Activated CD8-positive, alpha-beta memory T cell treated with anti-CD3 and anti-CD28 coated beads, Interleukin-2, amount 50 U/mL, for 4 hours (primary cell): ENCODE data around the gene TPCN2.
"Not testable (repeated sequence)": the region's sequence is repeated elsewhere in the genome, so short reads cannot be mapped to it uniquely, and the experiment has no call there.

Experiments used
- DNase-seq: peaks from one replicate; pipeline ENCODE4 v3.0.0-alpha.2; 2020

TPCN2 gene

GRCh38 chr11:69076129-69076791 is 27.5 kb downstream of the TPCN2 start:
- DNase-seq = no peak

GRCh38 chr11:69076977-69077376 is 28.2 kb downstream of the TPCN2 start:
- not testable (repeated sequence) for DNase-seq

GRCh38 chr11:69078508-69078907 is 29.8 kb downstream of the TPCN2 start:
- DNase-seq = no peak

- DNase-seq = no peak
Measured at GRCh38 chr11:69078930-69079605, 30.3 kb downstream of the TPCN2 start.

- DNase-seq = no peak
Measured at GRCh38 chr11:69079661-69080256, 31.0 kb downstream of the TPCN2 start.

- DNase-seq = no peak
Measured at GRCh38 chr11:69080257-69080995, 31.7 kb downstream of the TPCN2 start.

- DNase-seq = no peak
Measured at GRCh38 chr11:69081180-69081579, 32.4 kb downstream of the TPCN2 start.

GRCh38 chr11:69083531-69084247 is 35.0 kb downstream of the TPCN2 start:
- no peak for DNase-seq

GRCh38 chr11:69084371-69084770 is 35.6 kb downstream of the TPCN2 start:
- DNase-seq = no peak

- DNase-seq = no peak
Measured at GRCh38 chr11:69085490-69086095, 36.9 kb downstream of the TPCN2 start.

- no peak for DNase-seq
Measured at GRCh38 chr11:69086152-69087132, 37.7 kb downstream of the TPCN2 start.

- DNase-seq = no peak
Measured at GRCh38 chr11:69087133-69087524, 38.4 kb downstream of the TPCN2 start.

- DNase-seq = no peak
Measured at GRCh38 chr11:69087811-69088210, 39.1 kb downstream of the TPCN2 start.

GRCh38 chr11:69088676-69089146 is 40.0 kb downstream of the TPCN2 start:
- DNase-seq = peak; percentile 59

- DNase-seq = no peak
Measured at GRCh38 chr11:69089258-69089657, 40.5 kb downstream of the TPCN2 start.

- DNase-seq = no peak
Measured at GRCh38 chr11:69091638-69092165, 43.0 kb downstream of the TPCN2 start.

- DNase-seq = no peak
Measured at GRCh38 chr11:69092263-69092662, 43.5 kb downstream of the TPCN2 start.

- DNase-seq = no peak
Measured at GRCh38 chr11:69093106-69093505, 44.4 kb downstream of the TPCN2 start.

GRCh38 chr11:69094111-69094914 is 45.6 kb downstream of the TPCN2 start:
- DNase-seq = no peak

GRCh38 chr11:69094915-69095290 is 46.2 kb downstream of the TPCN2 start:
- no peak for DNase-seq
